Thoracic aorta (tissue), 2 donors: ENCODE measurements around the gene MALRD1. TPM values are rescaled to one million over a fixed set of nuclear protein-coding genes. Genes with fewer than 3 reads are reported as not detected.

Experiments
- ATAC-seq: fragments of 150-250 bp; one replicate; pipeline ENCODE4 v1.8.0; 2017; ENCODE audit warnings: low read depth; ENCODE audit not compliant: insufficient number of reproducible peaks, low FRiP score
- DNase-seq: peaks from one replicate; pipeline ENCODE4 v3.0.0-alpha.2; 2020; ENCODE audit warnings: low spot score
- H3K27ac ChIP-seq, 2 donors: fragments of 200-600 bp; sonication (generic); 1 replicate in 1 of 2; 2 replicates in 1 of 2; pipeline ENCODE4 v1.5.1; 2016; ENCODE audit warnings: mild to moderate bottlenecking in 2 of 2, moderate library complexity in 2 of 2
- H3K27me3 ChIP-seq: fragments of 200-600 bp; sonication (generic); replicated peaks from 2 replicates; pipeline ENCODE4 v1.6.0; 2016; ENCODE audit warnings: mild to moderate bottlenecking; ENCODE audit not compliant: insufficient read depth
- H3K36me3 ChIP-seq: fragments of 200-600 bp; sonication (generic); one replicate; pipeline ENCODE4 v1.5.1; 2016
- H3K4me1 ChIP-seq, 2 donors: fragments of 200-600 bp; sonication (generic); 1 replicate in 1 of 2; 2 replicates in 1 of 2; pipeline versions ENCODE4 v1.5.1 to v1.6.0; 2016; ENCODE audit warnings: low read depth in 2 of 2, mild to moderate bottlenecking in 1 of 2; ENCODE audit not compliant: control insufficient read depth in 1 of 2
- H3K4me3 ChIP-seq: fragments of 200-600 bp; sonication (generic); 2 replicates; pipeline ENCODE4 v1.5.1; 2016; ENCODE audit warnings: mild to moderate bottlenecking
- H3K9me3 ChIP-seq: fragments of 200-600 bp; sonication (generic); 2 replicates; pipeline ENCODE4 v1.5.1; 2016
- CTCF ChIP-seq: fragments of 200-600 bp; sonication (generic); IDR thresholded peaks from one replicate; pipeline ENCODE4 v1.5.1; 2019; ENCODE audit warnings: antibody characterized with exemption
- total RNA-seq, 2 donors: library from RNA; depleted of rRNA; stranded (reverse); fragments of >200 nt; gene quantifications; one replicate each; pipeline versions ENCODE4 v1.1.0 to v1.2.3, GENCODE V29; 2016

Gene MALRD1
- total RNA-seq, 2 donors from 2014 or later, result 0.92 to 5.3 TPM

GRCh38 chr10:19117438-19117837 lies 68.8 kb downstream of the MALRD1 start:
- H3K36me3 ChIP-seq, result no peaks in the 10 kb centered on the region
- H3K4me3 ChIP-seq, result no peak overlapping the region
- no peak for DNase-seq
- no peak for TF ChIP-seq CTCF
- H3K9me3 ChIP-seq, result no peaks in the 10 kb centered on the region
- H3K27me3 ChIP-seq, result no peaks in the 10 kb centered on the region
- no peak for ATAC-seq
- H3K27ac ChIP-seq, result no peak overlapping the region
- H3K4me1 ChIP-seq, result no peaks in the 10 kb centered on the region

DNA sequence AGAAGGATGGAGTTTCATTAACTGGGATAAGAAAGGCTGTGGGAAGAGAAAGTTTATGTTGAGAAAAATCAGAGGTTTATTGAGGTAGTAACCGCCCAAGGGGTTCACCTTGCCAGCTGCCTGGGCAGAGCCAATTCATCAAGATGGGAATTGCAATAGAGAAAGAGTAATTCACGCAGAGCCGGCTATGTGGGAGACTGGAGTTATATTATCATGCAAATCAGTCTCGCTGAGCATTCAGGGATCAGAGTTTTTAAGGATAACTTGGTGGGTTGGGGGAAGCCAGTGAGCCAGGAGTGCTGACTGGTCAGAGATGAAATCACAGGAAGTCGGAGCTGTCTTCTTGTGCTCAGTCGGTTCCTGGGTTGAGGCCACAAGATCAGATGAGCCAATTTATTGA lies 70.6 kb downstream of the MALRD1 start:
- ATAC-seq (no peak), DNase-seq (no peak)
- Histone ChIP-seq H3K4me3 (no peak overlapping the region), H3K36me3 (no peaks in the 10 kb centered on the region), H3K27me3 (no peaks in the 10 kb centered on the region), H3K4me1 (no peaks in the 10 kb centered on the region), H3K27ac (no peak overlapping the region), H3K9me3 (no peaks in the 10 kb centered on the region)
- TF ChIP-seq CTCF, result no peak

DNA sequence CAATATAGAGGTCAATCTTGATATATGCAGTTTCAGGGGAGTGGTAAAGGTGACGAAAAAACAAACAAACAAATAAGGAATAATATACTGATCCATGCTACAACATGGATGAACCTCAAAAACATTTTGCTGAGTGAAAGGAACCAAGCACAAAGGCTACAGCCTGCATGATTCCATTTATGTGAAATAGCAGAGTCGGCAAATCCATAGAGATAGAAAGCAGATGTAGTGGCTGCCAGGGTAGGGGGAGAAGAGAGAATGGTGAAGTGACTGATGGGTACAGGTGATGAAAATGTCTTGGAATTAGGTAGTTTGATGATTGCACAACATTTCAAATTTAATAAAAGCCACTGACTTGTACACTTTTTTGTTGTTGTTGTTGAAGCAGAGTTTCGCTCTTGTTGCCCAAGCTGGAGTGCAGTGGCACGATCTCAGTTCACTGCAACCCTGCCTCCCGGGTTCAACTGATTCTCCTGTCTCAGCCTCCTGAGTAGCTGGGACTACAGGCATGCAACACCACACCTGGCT lies 71.8 kb downstream of the MALRD1 start:
- no peak overlapping the region for H3K4me3 ChIP-seq
- ATAC-seq, result no peak
- H3K27ac ChIP-seq, result no peak overlapping the region
- DNase-seq, result no peak
- no peak for TF ChIP-seq CTCF
- H3K9me3 ChIP-seq, result no peaks in the 10 kb centered on the region
- H3K4me1 ChIP-seq, result no peaks in the 10 kb centered on the region
- H3K27me3 ChIP-seq, result no peaks in the 10 kb centered on the region
- no peaks in the 10 kb centered on the region for H3K36me3 ChIP-seq

DNA sequence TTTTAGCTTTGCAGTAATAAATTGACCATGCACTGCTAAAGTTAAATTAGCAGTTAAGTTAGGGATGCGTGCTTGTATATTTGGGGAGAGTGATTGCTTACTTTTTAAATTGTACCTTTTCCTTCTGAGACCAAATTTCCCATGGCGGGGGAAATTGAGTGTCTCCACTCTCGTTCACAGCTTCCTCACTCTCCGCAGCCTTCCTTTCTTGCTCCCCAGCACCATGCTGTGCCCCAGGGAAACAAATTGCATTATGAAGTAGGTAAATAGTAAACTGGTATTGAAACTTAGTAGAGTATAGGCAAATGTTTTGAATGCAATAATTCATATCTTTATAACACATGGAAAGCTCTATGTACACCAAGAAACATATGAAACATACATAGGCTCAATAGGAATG lies 85.4 kb downstream of the MALRD1 start:
- Histone ChIP-seq H3K4me3 (no peak overlapping the region), H3K4me1 (no peaks in the 10 kb centered on the region), H3K9me3 (no peaks in the 10 kb centered on the region), H3K27me3 (no peaks in the 10 kb centered on the region), H3K27ac (no peak overlapping the region), H3K36me3 (no peaks in the 10 kb centered on the region)
- DNase-seq, result no peak
- no peak for ATAC-seq
- no peak for TF ChIP-seq CTCF

GRCh38 chr10:19142967-19143366 lies 94.4 kb downstream of the MALRD1 start:
- Histone ChIP-seq H3K36me3 (no peaks in the 10 kb centered on the region), H3K4me3 (no peak overlapping the region), H3K9me3 (no peaks in the 10 kb centered on the region), H3K27ac (no peak overlapping the region), H3K27me3 (no peaks in the 10 kb centered on the region), H3K4me1 (no peaks in the 10 kb centered on the region)
- no peak for ATAC-seq
- DNase-seq, result no peak
- TF ChIP-seq CTCF, result no peak
